Natural killer cell (primary cell): ENCODE data around the gene DLG5. TPM values are rescaled to one million over a fixed set of nuclear protein-coding genes. Genes with fewer than 3 reads are reported as not detected.

ENCODE experiments used
- ATAC-seq, 3 donors: fragments of 150-1000 bp in 2 of 3; fragments of 200-7000 bp in 1 of 3; cut with Tn5 transposase; 1 replicate in 1 of 3; 2 replicates in 2 of 3; pipeline ENCODE4 v1.10.0; 2021; ENCODE audit warnings: mild to moderate bottlenecking in 2 of 3, moderate library complexity in 2 of 3
- DNase-seq, 2 donors: peaks; one replicate each; pipeline versions ENCODE4 v3.0.0 to v3.0.0-alpha.2; 2013 to 2021; ENCODE audit warnings: mixed read lengths in 1 of 2
- H3K27ac ChIP-seq: one replicate; pipeline ENCODE4 v1.5.1; 2013; ENCODE audit warnings: mild to moderate bottlenecking, low read length
- H3K27me3 ChIP-seq: one replicate; pipeline ENCODE4 v1.6.1; 2013; ENCODE audit warnings: low read length; ENCODE audit not compliant: control insufficient read depth, insufficient read depth
- H3K36me3 ChIP-seq: one replicate; pipeline ENCODE4 v1.6.1; 2013; ENCODE audit warnings: low read length; ENCODE audit not compliant: control insufficient read depth, insufficient read depth
- H3K4me1 ChIP-seq: one replicate; pipeline ENCODE4 v1.6.1; 2013; ENCODE audit warnings: low read length; ENCODE audit not compliant: control insufficient read depth, insufficient read depth
- H3K4me3 ChIP-seq: one replicate; pipeline ENCODE4 v1.5.1; 2013; ENCODE audit warnings: low read length
- H3K9me3 ChIP-seq: one replicate; pipeline ENCODE4 v1.6.1; 2013; ENCODE audit warnings: low read length; ENCODE audit not compliant: control insufficient read depth, insufficient read depth
- H3K27ac Mint-ChIP-seq, 2 donors: one replicate each; pipeline ENCODE4 v1.8.0; 2022; ENCODE audit warnings: mild to moderate bottlenecking in 2 of 2, mixed read lengths in 2 of 2, moderate library complexity in 1 of 2
- H3K27me3 Mint-ChIP-seq, 2 donors: one replicate each; pipeline ENCODE4 v1.8.0; 2022; ENCODE audit warnings: low read depth in 2 of 2, mixed read lengths in 2 of 2
- H3K36me3 Mint-ChIP-seq: one replicate; pipeline ENCODE4 v1.8.0; 2022; ENCODE audit warnings: mixed read lengths
- H3K4me1 Mint-ChIP-seq, 2 donors: one replicate each; pipeline ENCODE4 v1.8.0; 2022; ENCODE audit warnings: mixed read lengths in 2 of 2
- H3K4me3 Mint-ChIP-seq: one replicate; pipeline ENCODE4 v1.8.0; 2022; ENCODE audit warnings: mild to moderate bottlenecking, moderate library complexity, mixed read lengths
- H3K9me3 Mint-ChIP-seq, 2 donors: one replicate each; pipeline ENCODE4 v1.8.0; 2022; ENCODE audit warnings: mixed read lengths in 2 of 2
- WGBS: methylation state at CpG from one replicate; pipeline ENCODE4 v1.1.7; 2013; ENCODE audit warnings: missing lambda C conversion rate; ENCODE audit not compliant: insufficient coverage; 5-methylcytosine and 5-hydroxymethylcytosine counted together
- intact Hi-C: fragments of 100-400 bp; cut with micrococcal nuclease; formaldehyde crosslinking; loops from one replicate; pipeline ENCODE4 v1.14.2; 2022
- total RNA-seq, 4 donors: library from RNA; stranded (reverse); fragments of 120-200 nt in 1 of 4; gene quantifications; one replicate each; pipeline versions ENCODE4 v1.2.3 to v1.2.4, GENCODE V29; 2013 to 2022
- TF ChIP-seq, protein P1 (sequence below): fragments of 200-600 bp; IDR thresholded peaks from one replicate; pipeline ENCODE4 v1.8.0; 2022; ENCODE audit warnings: antibody characterized with exemption

DLG5 gene
- total RNA-seq, 3 donors from 2014 or later (not counting 1 experiment from before 2014, with no cell fraction given) = 52.8 to 75.0 (median 52.9) TPM

DNA sequence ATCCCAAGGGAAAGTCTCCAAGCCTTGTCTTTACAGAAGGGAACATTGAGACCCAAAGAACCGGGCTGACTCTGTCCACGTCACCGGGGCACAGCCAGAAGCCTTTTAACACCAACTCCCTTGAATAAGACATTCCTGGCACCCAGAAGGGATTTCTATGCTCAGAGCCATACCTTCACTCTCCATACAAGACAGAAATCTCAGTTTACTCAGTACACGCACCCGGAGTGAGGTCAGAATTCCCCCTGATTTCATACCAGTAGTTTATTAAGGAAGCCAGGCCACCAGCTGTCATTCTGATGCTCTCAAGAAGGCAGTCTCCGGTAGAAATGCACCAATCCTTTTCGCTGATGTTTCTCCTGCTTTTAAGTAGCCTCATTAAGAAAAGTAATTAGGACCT, 154.7 kb downstream of the DLG5 start:
- TF ChIP-seq, protein P1, sequence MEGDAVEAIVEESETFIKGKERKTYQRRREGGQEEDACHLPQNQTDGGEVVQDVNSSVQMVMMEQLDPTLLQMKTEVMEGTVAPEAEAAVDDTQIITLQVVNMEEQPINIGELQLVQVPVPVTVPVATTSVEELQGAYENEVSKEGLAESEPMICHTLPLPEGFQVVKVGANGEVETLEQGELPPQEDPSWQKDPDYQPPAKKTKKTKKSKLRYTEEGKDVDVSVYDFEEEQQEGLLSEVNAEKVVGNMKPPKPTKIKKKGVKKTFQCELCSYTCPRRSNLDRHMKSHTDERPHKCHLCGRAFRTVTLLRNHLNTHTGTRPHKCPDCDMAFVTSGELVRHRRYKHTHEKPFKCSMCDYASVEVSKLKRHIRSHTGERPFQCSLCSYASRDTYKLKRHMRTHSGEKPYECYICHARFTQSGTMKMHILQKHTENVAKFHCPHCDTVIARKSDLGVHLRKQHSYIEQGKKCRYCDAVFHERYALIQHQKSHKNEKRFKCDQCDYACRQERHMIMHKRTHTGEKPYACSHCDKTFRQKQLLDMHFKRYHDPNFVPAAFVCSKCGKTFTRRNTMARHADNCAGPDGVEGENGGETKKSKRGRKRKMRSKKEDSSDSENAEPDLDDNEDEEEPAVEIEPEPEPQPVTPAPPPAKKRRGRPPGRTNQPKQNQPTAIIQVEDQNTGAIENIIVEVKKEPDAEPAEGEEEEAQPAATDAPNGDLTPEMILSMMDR = no peak
- Mint-ChIP-seq H3K27ac (no peak overlapping the region), H3K4me3 (no peak overlapping the region), H3K36me3 (peaks cover 7% of the 10 kb centered on the region), H3K27me3 (no peaks in the 10 kb centered on the region), H3K9me3 (peaks cover 0 to 4% of the 10 kb centered on the region in 2 donors), H3K4me1 (peaks cover 5 to 18% of the 10 kb centered on the region in 2 donors)
- Histone ChIP-seq H3K9me3 (peaks cover 11% of the 10 kb centered on the region), H3K27me3 (no peaks in the 10 kb centered on the region), H3K4me3 (no peak overlapping the region), H3K36me3 (no peaks in the 10 kb centered on the region), H3K4me1 (no peaks in the 10 kb centered on the region), H3K27ac (no peak overlapping the region)
- DNase-seq = no peak
- 97% methylated on average over 7 of the region's 7 CpGs for WGBS
- intact Hi-C loops = no loop called here
- no peak for ATAC-seq

DNA sequence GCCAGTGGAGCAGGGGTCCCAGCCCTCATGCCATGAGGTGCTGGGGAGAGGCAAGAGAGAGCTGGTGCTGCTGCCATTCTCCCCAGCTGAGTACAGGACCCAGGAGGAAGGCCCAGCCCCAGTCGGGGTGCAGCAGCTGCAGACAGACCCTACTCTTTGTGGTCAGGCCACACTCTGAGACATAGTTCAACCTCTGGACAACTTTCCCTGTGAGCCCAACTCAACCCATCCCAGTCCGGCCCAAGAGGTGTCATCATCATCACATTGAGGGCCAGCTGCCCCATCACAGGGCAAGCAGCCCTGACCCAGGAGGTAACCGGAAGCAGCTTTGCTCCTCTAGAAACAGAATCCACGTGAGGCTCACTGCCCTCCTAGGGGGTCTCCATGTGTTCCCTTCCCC, 155.1 kb downstream of the DLG5 start:
- H3K4me3 Mint-ChIP-seq = no peak overlapping the region
- TF ChIP-seq, protein P1 = no peak

DNA sequence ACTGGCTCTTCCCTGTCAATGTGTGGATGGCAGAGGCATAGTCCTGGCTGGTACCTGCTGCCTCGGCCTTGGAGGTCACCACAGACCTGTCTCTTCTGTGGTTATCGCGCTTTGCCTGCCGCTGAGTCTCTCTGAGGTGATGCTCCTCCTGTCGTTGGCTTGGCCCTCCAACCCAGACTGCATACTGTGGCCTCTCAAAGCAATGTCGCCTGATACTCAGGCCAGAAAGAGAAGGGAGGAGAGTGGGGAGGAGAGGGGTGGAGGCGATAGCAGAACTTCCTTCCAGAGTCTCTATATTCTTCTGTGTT, 155.7 kb downstream of the DLG5 start:
- no peaks in the 10 kb centered on the region for H3K9me3 Mint-ChIP-seq
- intact Hi-C loops = no loop called here
- 69% methylated on average over 5 of the region's 7 CpGs for WGBS

More for the DNA sequence above, 155.1 kb downstream of the DLG5 start:
- H3K4me1 Mint-ChIP-seq = peaks cover 5 to 18% of the 10 kb centered on the region in 2 donors
- Histone ChIP-seq H3K9me3 (peaks cover 7% of the 10 kb centered on the region), H3K36me3 (no peaks in the 10 kb centered on the region), H3K27me3 (no peaks in the 10 kb centered on the region), H3K4me3 (no peak overlapping the region), H3K4me1 (no peaks in the 10 kb centered on the region), H3K27ac (no peak overlapping the region)
- intact Hi-C loops = no loop called here
- 72% methylated on average over 4 of the region's 4 CpGs for WGBS
- ATAC-seq = no peak
- no peaks in the 10 kb centered on the region for H3K27me3 Mint-ChIP-seq
- peaks cover 0 to 2% of the 10 kb centered on the region in 2 donors for H3K9me3 Mint-ChIP-seq
- DNase-seq = no peak
- no peak overlapping the region for H3K27ac Mint-ChIP-seq
- peaks cover 5% of the 10 kb centered on the region for H3K36me3 Mint-ChIP-seq

More for the DNA sequence above, 155.7 kb downstream of the DLG5 start:
- ATAC-seq (no peak), DNase-seq (no peak)
- Mint-ChIP-seq H3K27me3 (no peaks in the 10 kb centered on the region), H3K4me1 (peaks cover 5 to 15% of the 10 kb centered on the region in 2 donors), H3K27ac (no peak overlapping the region), H3K4me3 (no peak overlapping the region), H3K36me3 (no peaks in the 10 kb centered on the region)
- Histone ChIP-seq H3K9me3 (peaks cover 5% of the 10 kb centered on the region), H3K4me1 (no peaks in the 10 kb centered on the region), H3K27ac (no peak overlapping the region), H3K4me3 (no peak overlapping the region), H3K27me3 (no peaks in the 10 kb centered on the region), H3K36me3 (no peaks in the 10 kb centered on the region)
- TF ChIP-seq, protein P1 = no peak
